ENCODE data around the gene LEKR1. TPM values are rescaled to one million over a fixed set of nuclear protein-coding genes. Genes with fewer than 3 reads are reported as not detected.
A peak's percentile ranks its signal among the peaks of the same experiment; 100 is the strongest.
"Not testable (repeated sequence)": the region's sequence is repeated elsewhere in the genome, so short reads cannot be mapped to it uniquely, and the experiment has no call there.

The LEKR1 gene
- total RNA-seq, 2 donors from 2014 or later, result 0.91 to 0.93 TPM

- Mint-ChIP-seq H3K27me3 (no peaks in the 10 kb centered on the region), H3K4me3 (peak overlapping the region; percentile 85), H3K9me3 (no peaks in the 10 kb centered on the region), H3K4me1 (peaks cover 23% of the 10 kb centered on the region), H3K36me3 (ENCODE audit: low read depth) (peaks cover 22% of the 10 kb centered on the region), H3K27ac (peak overlapping the region; percentile 99)
- ATAC-seq (replicated peaks), result peak; percentile 73
These were observed 9.1 kb upstream of the LEKR1 start for GRCh38 chr3:156816794-156817645.

GRCh38 chr3:156817646-156818272, 8.4 kb upstream of the LEKR1 start:
- Mint-ChIP-seq H3K36me3 (ENCODE audit: low read depth) (peaks cover 22% of the 10 kb centered on the region), H3K4me1 (peaks cover 23% of the 10 kb centered on the region), H3K27ac (peak overlapping the region; percentile 99), H3K27me3 (no peaks in the 10 kb centered on the region), H3K4me3 (peak overlapping the region; percentile 85), H3K9me3 (no peaks in the 10 kb centered on the region)
- ATAC-seq (replicated peaks), result no peak

- Mint-ChIP-seq H3K27me3 (no peaks in the 10 kb centered on the region), H3K4me3 (peak overlapping the region; percentile 85), H3K27ac (peak overlapping the region; percentile 99), H3K36me3 (ENCODE audit: low read depth) (peaks cover 22% of the 10 kb centered on the region), H3K9me3 (no peaks in the 10 kb centered on the region), H3K4me1 (peaks cover 19% of the 10 kb centered on the region)
- no peak for ATAC-seq (replicated peaks)
These were observed 7.9 kb upstream of the LEKR1 start for GRCh38 chr3:156818273-156818651.

GRCh38 chr3:156818890-156819289, 7.3 kb upstream of the LEKR1 start:
- peak overlapping the region; percentile 99 for H3K27ac Mint-ChIP-seq
- no peaks in the 10 kb centered on the region for H3K27me3 Mint-ChIP-seq
- peak overlapping the region; percentile 85 for H3K4me3 Mint-ChIP-seq
- H3K36me3 Mint-ChIP-seq (ENCODE audit: low read depth), result peaks cover 22% of the 10 kb centered on the region
- ATAC-seq (replicated peaks), result no peak
- H3K4me1 Mint-ChIP-seq, result peaks cover 14% of the 10 kb centered on the region
- H3K9me3 Mint-ChIP-seq, result no peaks in the 10 kb centered on the region

GRCh38 chr3:156819842-156820691, 6.1 kb upstream of the LEKR1 start:
- H3K4me3 Mint-ChIP-seq, result no peak overlapping the region
- H3K27ac Mint-ChIP-seq, result no peak overlapping the region
- no peaks in the 10 kb centered on the region for H3K9me3 Mint-ChIP-seq
- peaks cover 22% of the 10 kb centered on the region for H3K36me3 Mint-ChIP-seq (ENCODE audit: low read depth)
- no peaks in the 10 kb centered on the region for H3K27me3 Mint-ChIP-seq
- ATAC-seq (replicated peaks), result no peak
- H3K4me1 Mint-ChIP-seq, result peaks cover 17% of the 10 kb centered on the region

GRCh38 chr3:156820692-156821080, 5.5 kb upstream of the LEKR1 start:
- Mint-ChIP-seq H3K36me3 (ENCODE audit: low read depth) (peaks cover 18% of the 10 kb centered on the region), H3K4me3 (no peak overlapping the region), H3K9me3 (no peaks in the 10 kb centered on the region), H3K4me1 (peaks cover 16% of the 10 kb centered on the region), H3K27ac (no peak overlapping the region), H3K27me3 (no peaks in the 10 kb centered on the region)
- no peak for ATAC-seq (replicated peaks)

GRCh38 chr3:156822626-156823260, 3.4 kb upstream of the LEKR1 start:
- peaks cover 20% of the 10 kb centered on the region for H3K4me1 Mint-ChIP-seq

GRCh38 chr3:156825795-156826143, 384 bp upstream of the LEKR1 start:
- Mint-ChIP-seq H3K36me3 (ENCODE audit: low read depth) (peaks cover 13% of the 10 kb centered on the region), H3K27ac (peak overlapping the region; percentile 89), H3K27me3 (no peaks in the 10 kb centered on the region), H3K4me3 (peak overlapping the region; percentile 84), H3K9me3 (no peaks in the 10 kb centered on the region), H3K4me1 (peaks cover 19% of the 10 kb centered on the region)
- ATAC-seq (replicated peaks), result peak; percentile 51

More at GRCh38 chr3:156822626-156823260, 3.4 kb upstream of the LEKR1 start:
- not testable (repeated sequence) for H3K27me3 Mint-ChIP-seq; H3K27ac Mint-ChIP-seq; H3K4me3 Mint-ChIP-seq; H3K9me3 Mint-ChIP-seq; ATAC-seq (replicated peaks)
- H3K36me3 Mint-ChIP-seq (ENCODE audit: low read depth), result peaks cover 13% of the 10 kb centered on the region

GRCh38 chr3:156826896-156827882, 1.0 kb downstream of the LEKR1 start:
- ATAC-seq (replicated peaks), result no peak
- Mint-ChIP-seq H3K9me3 (no peaks in the 10 kb centered on the region), H3K27me3 (no peaks in the 10 kb centered on the region), H3K4me1 (peaks cover 19% of the 10 kb centered on the region), H3K27ac (peak overlapping the region; percentile 89), H3K4me3 (peak overlapping the region; percentile 84), H3K36me3 (ENCODE audit: low read depth) (peaks cover 13% of the 10 kb centered on the region)

- H3K9me3 Mint-ChIP-seq, result no peaks in the 10 kb centered on the region
These were observed 4.9 kb downstream of the LEKR1 start for GRCh38 chr3:156831006-156831405.

GRCh38 chr3:156834435-156834834, 8.3 kb downstream of the LEKR1 start:
- no peak for ATAC-seq (replicated peaks)
- Mint-ChIP-seq H3K4me1 (no peaks in the 10 kb centered on the region), H3K27me3 (peaks cover 3% of the 10 kb centered on the region), H3K27ac (no peak overlapping the region), H3K4me3 (no peak overlapping the region), H3K36me3 (ENCODE audit: low read depth) (no peaks in the 10 kb centered on the region), H3K9me3 (no peaks in the 10 kb centered on the region)

More at GRCh38 chr3:156831006-156831405, 4.9 kb downstream of the LEKR1 start:
- H3K4me1 Mint-ChIP-seq, result peaks cover 10% of the 10 kb centered on the region
- no peaks in the 10 kb centered on the region for H3K27me3 Mint-ChIP-seq
- no peak overlapping the region for H3K4me3 Mint-ChIP-seq
- no peak overlapping the region for H3K27ac Mint-ChIP-seq
- no peak for ATAC-seq (replicated peaks)
- peaks cover 9% of the 10 kb centered on the region for H3K36me3 Mint-ChIP-seq (ENCODE audit: low read depth)

- no peak overlapping the region for H3K4me3 Mint-ChIP-seq
- no peak overlapping the region for H3K27ac Mint-ChIP-seq
- H3K4me1 Mint-ChIP-seq, result no peaks in the 10 kb centered on the region
- peaks cover 3% of the 10 kb centered on the region for H3K27me3 Mint-ChIP-seq
- no peak for ATAC-seq (replicated peaks)
- H3K9me3 Mint-ChIP-seq, result no peaks in the 10 kb centered on the region
- H3K36me3 Mint-ChIP-seq (ENCODE audit: low read depth), result no peaks in the 10 kb centered on the region
These were observed 8.9 kb downstream of the LEKR1 start for GRCh38 chr3:156834962-156835535.

- ATAC-seq (replicated peaks), result no peak
- Mint-ChIP-seq H3K27ac (no peak overlapping the region), H3K4me1 (no peaks in the 10 kb centered on the region), H3K36me3 (ENCODE audit: low read depth) (no peaks in the 10 kb centered on the region), H3K27me3 (peaks cover 3% of the 10 kb centered on the region), H3K9me3 (no peaks in the 10 kb centered on the region), H3K4me3 (no peak overlapping the region)
These were observed 10.5 kb downstream of the LEKR1 start for GRCh38 chr3:156836701-156837100.
